OCI-LY7 (cell line): ENCODE results near the gene ZMYND8. TPM values are rescaled to one million over a fixed set of nuclear protein-coding genes. Genes with fewer than 3 reads are reported as not detected.

Source experiments
- BruUV-seq: library from RNA; stranded (reverse); fragments of 400-500 nt; replicated peaks from 2 replicates; lab custom pipeline; 2021; lab: Mats Ljungman, UMichigan
- CTCF ChIA-PET: fragments of 300-600 bp; sonication (Branson Sonifier 250); formaldehyde crosslinking; loops from one replicate; lab custom pipeline; 2022; ENCODE audit warnings: antibody characterized with exemption; ENCODE audit not compliant: unreplicated experiment; lab: Charles Lee
- POLR2A ChIA-PET: fragments of 300-600 bp; sonication (Branson Sonifier 250); formaldehyde crosslinking; loops from one replicate; lab custom pipeline; 2022; ENCODE audit warnings: antibody characterized with exemption; lab: Charles Lee
- DNase-seq: peaks from one replicate; pipeline ENCODE4 v3.0.0-alpha.2; 2015; ENCODE audit warnings: low spot score
- H2AFZ ChIP-seq: fragments of 200-600 bp; sonication (generic), shearing (Covaris generic); 2 replicates; pipeline ENCODE4 v1.6.1; 2014; ENCODE audit warnings: mild to moderate bottlenecking, antibody characterized with exemption, low read length, moderate library complexity
- H3K27ac ChIP-seq: fragments of 200-600 bp; sonication (generic); 2 replicates; pipeline ENCODE4 v1.5.1; 2014; ENCODE audit warnings: mixed run types, low read depth, mild to moderate bottlenecking, moderate library complexity, low read length, inconsistent platforms; ENCODE audit not compliant: poor library complexity, severe bottlenecking
- H3K36me3 ChIP-seq: fragments of 200-600 bp; sonication (generic); 2 replicates; pipeline ENCODE4 v1.6.1; 2014; ENCODE audit warnings: mild to moderate bottlenecking, antibody characterized with exemption, low read length, moderate library complexity, mixed read lengths; ENCODE audit not compliant: insufficient read depth
- H3K4me1 ChIP-seq: fragments of 200-600 bp; sonication (generic); 2 replicates; pipeline ENCODE4 v1.5.1; 2014; ENCODE audit warnings: mild to moderate bottlenecking, low read length; ENCODE audit not compliant: insufficient read depth, poor library complexity, severe bottlenecking
- H3K4me2 ChIP-seq: fragments of 200-600 bp; sonication (generic); 2 replicates; pipeline ENCODE4 v1.6.1; 2014; ENCODE audit warnings: mild to moderate bottlenecking, low read length
- H3K4me3 ChIP-seq: fragments of 200-600 bp; sonication (generic); 2 replicates; pipeline ENCODE4 v1.5.1; 2014; ENCODE audit warnings: mild to moderate bottlenecking, low read depth, low read length; ENCODE audit not compliant: poor library complexity, severe bottlenecking
- H3K79me2 ChIP-seq: fragments of 200-600 bp; sonication (generic); 2 replicates; pipeline ENCODE4 v1.6.1; 2016; ENCODE audit warnings: low read depth, mild to moderate bottlenecking, low read length, moderate library complexity, mixed read lengths; ENCODE audit not compliant: insufficient read depth
- H3K9me2 ChIP-seq: fragments of 200-600 bp; sonication (generic); 2 replicates; pipeline ENCODE4 v1.6.1; 2016; ENCODE audit warnings: mild to moderate bottlenecking, low read length, mixed read lengths; ENCODE audit not compliant: insufficient read depth
- H3K9me3 ChIP-seq: fragments of 200-600 bp; sonication (generic); 2 replicates; pipeline ENCODE4 v1.6.1; 2014; ENCODE audit warnings: mild to moderate bottlenecking, mixed run types, low read length, mixed read lengths
- H4K20me1 ChIP-seq: fragments of 200-600 bp; sonication (generic); 2 replicates; pipeline ENCODE4 v1.6.1; 2014; ENCODE audit warnings: mild to moderate bottlenecking, antibody characterized with exemption, low read length, moderate library complexity, mixed read lengths; ENCODE audit not compliant: insufficient read depth
- EZH2phosphoT487 ChIP-seq: fragments of 200-600 bp; sonication (generic); IDR thresholded peaks from 2 replicates; pipeline ENCODE4 v1.6.1; 2018; ENCODE audit warnings: low read depth, borderline replicate concordance, mild to moderate bottlenecking, mixed run types, antibody characterized with exemption, low read length, moderate library complexity, mixed read lengths
- intact Hi-C: fragments of 100-400 bp; cut with micrococcal nuclease; formaldehyde crosslinking; loops from one replicate; pipeline ENCODE4 v1.10.0; 2022; ENCODE audit not compliant: unreplicated experiment
- total RNA-seq, 2 experiments: library from RNA; depleted of rRNA in 1 of 2; stranded (reverse); fragments of >200 nt in 1 of 2; shearing (Covaris generic) in 1 of 2; gene quantifications; 2 replicates each; pipeline ENCODE4 v1.2.3, GENCODE V29; 2014 to 2022
- TF ChIP-seq, protein P1 (sequence below): fragments of 200-600 bp; sonication (generic); conservative IDR thresholded peaks from 2 replicates; pipeline ENCODE4 v1.5.1; 2014; ENCODE audit warnings: mild to moderate bottlenecking, antibody characterized with exemption, low read length, moderate library complexity, mixed read lengths

ZMYND8 gene
- total RNA-seq, 2 experiments from 2014 or later: 30.4 to 69.1 TPM

- H3K79me2 ChIP-seq: no peaks in the 10 kb centered on the region
- peak overlapping the region; percentile 88 for H2AFZ ChIP-seq
- TF ChIP-seq, protein P1, sequence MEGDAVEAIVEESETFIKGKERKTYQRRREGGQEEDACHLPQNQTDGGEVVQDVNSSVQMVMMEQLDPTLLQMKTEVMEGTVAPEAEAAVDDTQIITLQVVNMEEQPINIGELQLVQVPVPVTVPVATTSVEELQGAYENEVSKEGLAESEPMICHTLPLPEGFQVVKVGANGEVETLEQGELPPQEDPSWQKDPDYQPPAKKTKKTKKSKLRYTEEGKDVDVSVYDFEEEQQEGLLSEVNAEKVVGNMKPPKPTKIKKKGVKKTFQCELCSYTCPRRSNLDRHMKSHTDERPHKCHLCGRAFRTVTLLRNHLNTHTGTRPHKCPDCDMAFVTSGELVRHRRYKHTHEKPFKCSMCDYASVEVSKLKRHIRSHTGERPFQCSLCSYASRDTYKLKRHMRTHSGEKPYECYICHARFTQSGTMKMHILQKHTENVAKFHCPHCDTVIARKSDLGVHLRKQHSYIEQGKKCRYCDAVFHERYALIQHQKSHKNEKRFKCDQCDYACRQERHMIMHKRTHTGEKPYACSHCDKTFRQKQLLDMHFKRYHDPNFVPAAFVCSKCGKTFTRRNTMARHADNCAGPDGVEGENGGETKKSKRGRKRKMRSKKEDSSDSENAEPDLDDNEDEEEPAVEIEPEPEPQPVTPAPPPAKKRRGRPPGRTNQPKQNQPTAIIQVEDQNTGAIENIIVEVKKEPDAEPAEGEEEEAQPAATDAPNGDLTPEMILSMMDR: peak; percentile 99
- TF ChIP-seq EZH2phosphoT487: no peak
- peak; percentile 87 for DNase-seq
- H3K4me1 ChIP-seq: peaks cover 4% of the 10 kb centered on the region
- no peaks in the 10 kb centered on the region for H3K9me2 ChIP-seq
- H3K27ac ChIP-seq: no peak overlapping the region
- POLR2A ChIA-PET: no interaction called here
- peak overlapping the region; percentile 34 for H3K4me3 ChIP-seq
- no peaks in the 10 kb centered on the region for H4K20me1 ChIP-seq
- peak overlapping the region; percentile 57 for H3K4me2 ChIP-seq
- BruUV-seq: no TSS peak
- H3K36me3 ChIP-seq: no peaks in the 10 kb centered on the region
- intact Hi-C loops: loop anchor here (1.0 to 5.0 kb wide), 4 partner anchors 76 to 449 kb away; no protein-coding TSS in a partner anchor
- no peaks in the 10 kb centered on the region for H3K9me3 ChIP-seq
- CTCF ChIA-PET: interaction anchor here (0.7 kb wide), 1 partner anchor 19 kb away, joined by 3 read pairs; no protein-coding TSS in a partner anchor
Observed at GRCh38 chr20:47196091-47197081, 160.1 kb downstream of the ZMYND8 start.

GRCh38 chr20:47195573-47195972, 160.9 kb downstream of the ZMYND8 start:
- POLR2A ChIA-PET: no interaction called here
- Histone ChIP-seq H3K4me2 (no peak overlapping the region), H3K9me3 (no peaks in the 10 kb centered on the region), H3K9me2 (no peaks in the 10 kb centered on the region), H3K27ac (no peak overlapping the region), H3K4me1 (peaks cover 4% of the 10 kb centered on the region), H3K36me3 (no peaks in the 10 kb centered on the region), H4K20me1 (no peaks in the 10 kb centered on the region), H3K79me2 (no peaks in the 10 kb centered on the region), H2AFZ (no peak overlapping the region), H3K4me3 (no peak overlapping the region)
- CTCF ChIA-PET: no interaction called here
- intact Hi-C loops: loop anchor here (5.0 kb wide), 3 partner anchors 77 to 448 kb away; no protein-coding TSS in a partner anchor
- DNase-seq: no peak
- no TSS peak for BruUV-seq
- TF ChIP-seq, protein P1: no peak
- no peak for TF ChIP-seq EZH2phosphoT487
